GM12892 (cell line): ENCODE measurements around the gene NINJ2.

Experiments
- POLR2A ChIP-seq: IDR thresholded peaks from 2 replicates; pipeline ENCODE4 v1.6.1; 2011; ENCODE audit warnings: low read depth, low read length, control low read depth
- POLR2AphosphoS5 ChIP-seq: IDR thresholded peaks from 2 replicates; pipeline ENCODE4 v1.6.1; 2011; ENCODE audit warnings: low read depth, low read length, control low read depth
- TAF1 ChIP-seq: IDR thresholded peaks from 2 replicates; pipeline ENCODE4 v1.6.1; 2011; ENCODE audit warnings: low read depth, mild to moderate bottlenecking, control low read depth, low read length, borderline replicate concordance

GRCh38 chr12:669576-669945, 6.3 kb upstream of the NINJ2 start:
- TF ChIP-seq TAF1 (no peak), POLR2A (no peak), POLR2AphosphoS5 (no peak)
